22Rv1 (cell line): Measurements from ENCODE around the gene RAP2A.

Experiments used
- H3K27ac ChIP-seq: fragments of 450-650 bp; 2 replicates; pipeline ENCODE4 v1.5.1; 2017
- CTCF ChIP-seq: fragments of 450-650 bp; IDR thresholded peaks from 2 replicates; pipeline ENCODE4 v1.5.1; 2017; ENCODE audit warnings: mild to moderate bottlenecking
- ZFX ChIP-seq: fragments of 450-650 bp; IDR thresholded peaks from 2 replicates; pipeline ENCODE4 v1.6.1; 2017; ENCODE audit warnings: antibody characterized with exemption, borderline replicate concordance

Gene RAP2A

GRCh38 chr13:97433727-97434396, at the start of gene RAP2A:
RAP2A (plus strand) TSS chr13:97434169; CDS start chr13:97434471, 302 bp downstream.
- peak within 1 kb of the TSS; percentile 96 for H3K27ac ChIP-seq
- no peak; the same call in 1 of the 2 replicates for TF ChIP-seq CTCF
- no peak for TF ChIP-seq ZFX

- TF ChIP-seq CTCF (no peak), ZFX (no peak)
- H3K27ac ChIP-seq = no peak overlapping the region
Measured at GRCh38 chr13:97384371-97384770, 49.6 kb upstream of the RAP2A start.

- no peak overlapping the region for H3K27ac ChIP-seq
- no peak for TF ChIP-seq ZFX
- TF ChIP-seq CTCF = no peak
Measured at GRCh38 chr13:97385146-97385545, 48.8 kb upstream of the RAP2A start.

- no peak for TF ChIP-seq CTCF
- TF ChIP-seq ZFX = no peak
- H3K27ac ChIP-seq = no peak overlapping the region
Measured at GRCh38 chr13:97385854-97386253, 48.1 kb upstream of the RAP2A start.

- no peak for TF ChIP-seq CTCF
- H3K27ac ChIP-seq = no peak overlapping the region
Measured at GRCh38 chr13:97386801-97387484, 47.0 kb upstream of the RAP2A start.

GRCh38 chr13:97387485-97387839, 46.5 kb upstream of the RAP2A start:
- no peak for TF ChIP-seq CTCF
- no peak for TF ChIP-seq ZFX
- no peak overlapping the region for H3K27ac ChIP-seq

- TF ChIP-seq CTCF (no peak), ZFX (no peak)
- H3K27ac ChIP-seq = no peak overlapping the region
Measured at GRCh38 chr13:97387890-97388289, 46.1 kb upstream of the RAP2A start.
